Kidney tubule cell (primary cell): ENCODE results near the gene EME2.
"Not testable (repeated sequence)": the region's sequence is repeated elsewhere in the genome, so short reads cannot be mapped to it uniquely, and the experiment has no call there.

Experiments
- DNase-seq: peaks from one replicate; pipeline ENCODE4 v3.0.0-alpha.2; 2018; ENCODE audit warnings: low spot score

The EME2 gene

GRCh38 chr16:1772362-1772907 is at the start of gene EME2:
TSS of gene EME2 (plus strand) at chr16:1772810. CDS start at chr16:1773228, 418 bp downstream.
- DNase-seq, result peak; percentile 56

- peak; percentile 59 for DNase-seq
Measured at GRCh38 chr16:1723450-1724147, 49.0 kb upstream of the EME2 start.

GRCh38 chr16:1724491-1724890 is 48.1 kb upstream of the EME2 start:
- no peak for DNase-seq

GRCh38 chr16:1726661-1727502 is 45.7 kb upstream of the EME2 start:
- DNase-seq, result no peak

- DNase-seq, result no peak
Measured at GRCh38 chr16:1727651-1728624, 44.7 kb upstream of the EME2 start.

- DNase-seq, result no peak
Measured at GRCh38 chr16:1729026-1729425, 43.6 kb upstream of the EME2 start.

- no peak for DNase-seq
Measured at GRCh38 chr16:1729445-1729844, 43.2 kb upstream of the EME2 start.

GRCh38 chr16:1731073-1731472 is 41.5 kb upstream of the EME2 start:
- no peak for DNase-seq

- no peak for DNase-seq
Measured at GRCh38 chr16:1731603-1732002, 41.0 kb upstream of the EME2 start.

GRCh38 chr16:1732071-1732470 is 40.5 kb upstream of the EME2 start:
- no peak for DNase-seq

GRCh38 chr16:1732551-1732987 is 40.0 kb upstream of the EME2 start:
- DNase-seq, result not testable (repeated sequence)

GRCh38 chr16:1734123-1734522 is 38.5 kb upstream of the EME2 start:
- DNase-seq, result no peak

GRCh38 chr16:1734816-1735215 is 37.8 kb upstream of the EME2 start:
- DNase-seq, result no peak

GRCh38 chr16:1740234-1740633 is 32.4 kb upstream of the EME2 start:
- no peak for DNase-seq

- no peak for DNase-seq
Measured at GRCh38 chr16:1740781-1741490, 31.7 kb upstream of the EME2 start.

GRCh38 chr16:1741553-1742165 is 31.0 kb upstream of the EME2 start:
- DNase-seq, result no peak

GRCh38 chr16:1743376-1744337 is 29.0 kb upstream of the EME2 start:
- no peak for DNase-seq

GRCh38 chr16:1744338-1744840 is 28.2 kb upstream of the EME2 start:
- no peak for DNase-seq

GRCh38 chr16:1745181-1745899 is 27.3 kb upstream of the EME2 start:
- no peak for DNase-seq
